Endothelial cell of umbilical vein (primary cell): Measurements from ENCODE around the gene PLBD1. TPM values are rescaled to one million over a fixed set of nuclear protein-coding genes. Genes with fewer than 3 reads are reported as not detected.

Experiments used
- BruUV-seq: library from RNA; stranded (reverse); fragments of 400-500 nt; replicated peaks from 2 replicates; lab custom pipeline; 2021; lab: Mats Ljungman, UMichigan
- CTCF ChIA-PET: fragments of 300-600, 350-600 bp; sonication (Branson Sonifier 250); formaldehyde crosslinking; loops from one replicate; lab custom pipeline; 2021; ENCODE audit warnings: antibody characterized with exemption, inconsistent platforms; lab: Charles Lee
- POLR2A ChIA-PET: fragments of 300-600, 350-600 bp; sonication (Branson Sonifier 250); formaldehyde crosslinking; loops from one replicate; lab custom pipeline; 2021; ENCODE audit warnings: antibody characterized with exemption, inconsistent platforms; lab: Charles Lee
- DNase-seq: peaks from one replicate; pipeline ENCODE4 v3.0.0-alpha.2; 2011; ENCODE audit warnings: low read depth, low spot score
- FAIRE-seq: peaks from 2 replicates; lab custom pipeline; 2011; peaks lifted over from hg19 to GRCh38; lab: Jason Lieb, UNC
- H2AFZ ChIP-seq: 2 replicates; pipeline ENCODE4 v1.6.0; 2012; ENCODE audit warnings: low read depth, low read length, control low read depth, inconsistent platforms
- H3K27ac ChIP-seq: 2 replicates; pipeline ENCODE4 v1.5.1; 2011; ENCODE audit warnings: low read depth, mild to moderate bottlenecking, control low read depth, low read length, moderate library complexity; ENCODE audit not compliant: insufficient read depth
- H3K27me3 ChIP-seq, 2 experiments: 2 replicates each; pipeline versions ENCODE4 v1.6.0 to v1.6.1; 2011; ENCODE audit warnings: low read length in 2 of 2, mixed read lengths in 1 of 2; ENCODE audit not compliant: control insufficient read depth in 2 of 2, insufficient read depth in 2 of 2
- H3K36me3 ChIP-seq, 2 experiments: 2 replicates in 1 of 2; 3 replicates in 1 of 2; pipeline ENCODE4 v1.5.1; 2011; ENCODE audit warnings: low read length in 2 of 2, mild to moderate bottlenecking in 1 of 2, moderate library complexity in 1 of 2; ENCODE audit not compliant: control insufficient read depth in 2 of 2, insufficient read depth in 2 of 2; ENCODE audit errors: extremely low read depth in 1 of 2
- H3K4me1 ChIP-seq: 3 replicates; pipeline ENCODE4 v1.5.1; 2011; ENCODE audit warnings: mild to moderate bottlenecking, low read length; ENCODE audit not compliant: control insufficient read depth, insufficient read depth; ENCODE audit errors: extremely low read depth
- H3K4me2 ChIP-seq: 2 replicates; pipeline ENCODE4 v1.6.1; 2011; ENCODE audit warnings: low read length, control low read depth, mixed read lengths; ENCODE audit not compliant: insufficient read depth
- H3K4me3 ChIP-seq, 3 experiments: fragments of 200-600 bp in 1 of 3; sonication (generic), shearing (Covaris generic) in 1 of 3; replicated peaks in 1 of 3; 2 replicates each; pipeline ENCODE4 v1.5.1; 2011 to 2016; ENCODE audit warnings: control low read depth in 3 of 3, low read length in 3 of 3, mild to moderate bottlenecking in 2 of 3, inconsistent platforms in 1 of 3, low read depth in 1 of 3, moderate library complexity in 1 of 3; ENCODE audit not compliant: insufficient read depth in 1 of 3
- H3K79me2 ChIP-seq: 2 replicates; pipeline ENCODE4 v1.6.0; 2012; ENCODE audit warnings: low read length, inconsistent platforms; ENCODE audit not compliant: control insufficient read depth, insufficient read depth
- H3K9ac ChIP-seq: replicated peaks from 2 replicates; pipeline ENCODE3; 2011; ENCODE audit warnings: low read length, control low read depth; ENCODE audit not compliant: insufficient read depth; ENCODE audit errors: extremely low read depth
- H3K9me1 ChIP-seq: replicated peaks from 3 replicates; pipeline ENCODE4 v1.6.0; 2011; ENCODE audit warnings: mild to moderate bottlenecking, low read length; ENCODE audit not compliant: control insufficient read depth, insufficient read depth; ENCODE audit errors: extremely low read depth
- H3K9me3 ChIP-seq: replicated peaks from 2 replicates; pipeline ENCODE4 v1.5.1; 2012; ENCODE audit warnings: low read length, inconsistent platforms; ENCODE audit not compliant: control insufficient read depth, insufficient read depth
- H4K20me1 ChIP-seq: replicated peaks from 2 replicates; pipeline ENCODE3; 2011; ENCODE audit warnings: mild to moderate bottlenecking, low read length; ENCODE audit not compliant: control insufficient read depth, insufficient read depth; ENCODE audit errors: extremely low read depth
- CTCF ChIP-seq, 2 donors: IDR thresholded peaks; 1 replicate in 1 of 2; 2 replicates in 1 of 2; pipeline ENCODE4 v1.5.1; 2011; ENCODE audit warnings: low read length in 2 of 2, mild to moderate bottlenecking in 2 of 2, moderate library complexity in 2 of 2, control low read depth in 1 of 2, inconsistent platforms in 1 of 2, low read depth in 1 of 2; ENCODE audit not compliant: insufficient read depth in 1 of 2; ENCODE audit errors: extremely low read depth in 1 of 2
- EZH2 ChIP-seq: IDR thresholded peaks from 2 replicates; pipeline ENCODE4 v1.6.1; 2012; ENCODE audit warnings: borderline replicate concordance, low read depth, mild to moderate bottlenecking, moderate library complexity, low read length, inconsistent platforms; ENCODE audit not compliant: severe bottlenecking
- FOS ChIP-seq: IDR thresholded peaks from 2 replicates; pipeline ENCODE4 v1.6.1; 2011; ENCODE audit warnings: mild to moderate bottlenecking, low read length, moderate library complexity, borderline replicate concordance; ENCODE audit not compliant: insufficient read depth
- GATA2 ChIP-seq: IDR thresholded peaks from 2 replicates; pipeline ENCODE4 v1.7.0; 2011; ENCODE audit warnings: low read depth, mild to moderate bottlenecking, moderate library complexity, mixed read lengths, low read length; ENCODE audit not compliant: insufficient read length, insufficient read depth
- JUN ChIP-seq: IDR thresholded peaks from 2 replicates; pipeline ENCODE4 v1.6.1; 2011; ENCODE audit warnings: borderline replicate concordance, low read depth; ENCODE audit not compliant: insufficient read length, insufficient read depth
- MAX ChIP-seq: IDR thresholded peaks from 2 replicates; pipeline ENCODE4 v1.6.1; 2011; ENCODE audit not compliant: insufficient read depth, insufficient read length
- MYC ChIP-seq: IDR thresholded peaks from one replicate; pipeline ENCODE4 v1.6.1; 2011; ENCODE audit warnings: mild to moderate bottlenecking, low read depth, low read length
- POLR2A ChIP-seq: IDR thresholded peaks from 2 replicates; pipeline ENCODE4 v1.6.1; 2012; ENCODE audit warnings: low read depth, mild to moderate bottlenecking, control low read depth, low read length
- POLR2AphosphoS5 ChIP-seq: IDR thresholded peaks from 2 replicates; pipeline ENCODE4 v1.6.1; 2012; ENCODE audit warnings: low read depth, mild to moderate bottlenecking, control low read depth, low read length, moderate library complexity; ENCODE audit not compliant: insufficient read depth
- dilution Hi-C: fragments of 300-500 bp; cut with MboI; formaldehyde crosslinking; loops from one replicate; pipeline ENCODE4 v1.15.0; 2019; ENCODE audit warnings: low sequenced_read_pairs; ENCODE audit not compliant: extremely low pct_ligation_motif_present
- intact Hi-C: fragments of 100-400 bp; cut with micrococcal nuclease; formaldehyde crosslinking; loops from one replicate; pipeline ENCODE4 v1.10.0; 2022
- polyA plus RNA-seq, 4 experiments: library from polyadenylated mRNA; depleted of rRNA in 3 of 4; stranded (reverse) in 3 of 4; unstranded in 1 of 4; fragments of >200 nt; gene quantifications; 2 replicates each; pipeline versions ENCODE4 v1.2.1 to v1.2.3, GENCODE V29; 2011 to 2012; ENCODE audit warnings: missing spikeins in 1 of 4
- total RNA-seq: library from RNA; stranded (reverse); gene quantifications from 2 replicates; pipeline ENCODE4 v1.2.3, GENCODE V29; 2021

Gene PLBD1
- total and polyA plus RNA-seq, 2 donors (not counting 3 experiments of a cell fraction or from before 2014, with no cell fraction given), result 0.04 TPM; not detected in 1

GRCh38 chr12:14605401-14605989 lies 37.8 kb upstream of the PLBD1 start:
- dilution Hi-C loops, result no loop called here
- H3K79me2 ChIP-seq, result no peaks in the 10 kb centered on the region
- DNase-seq (no peak), FAIRE-seq (no peak)
- intact Hi-C loops, result no loop called here
- no peak overlapping the region for H2AFZ ChIP-seq
- no peaks in the 10 kb centered on the region for H4K20me1 ChIP-seq
- no peak overlapping the region for H3K9ac ChIP-seq
- H3K27ac ChIP-seq, result no peak overlapping the region
- ChIA-PET CTCF (interaction anchor here (1.1 kb wide), 1 partner anchor 21 kb away, joined by 3 read pairs; no protein-coding TSS in a partner anchor), POLR2A (no interaction called here)
- H3K4me2 ChIP-seq, result no peak overlapping the region
- no peaks in the 10 kb centered on the region for H3K9me1 ChIP-seq
- no TSS peak for BruUV-seq
- no peaks in the 10 kb centered on the region for H3K9me3 ChIP-seq
- TF ChIP-seq EZH2 (no peak), FOS (no peak), MYC (no peak), GATA2 (no peak), JUN (no peak), POLR2AphosphoS5 (no peak), MAX (no peak), CTCF (IDR thresholded peaks at IDR 0.05; ENCODE audit: extremely low read depth in 1 of 2, insufficient read depth in 1 of 2, low read depth in 1 of 2, low read length in 2 of 2) (no peak), POLR2A (no peak)
- H3K4me1 ChIP-seq, result no peaks in the 10 kb centered on the region
- H3K4me3 ChIP-seq, result no peak overlapping the region
- no peaks in the 10 kb centered on the region for H3K36me3 ChIP-seq
- no peaks in the 10 kb centered on the region for H3K27me3 ChIP-seq
